NCI-H2107 treated with DMSO at 0.1 percent for 48 hours (cell line): ENCODE measurements around the gene PRF1.

Experiments used
- DNase-seq: peaks from one replicate; lab custom pipeline; 2025; ENCODE audit not compliant: unreplicated experiment; lab: John Stamatoyannopoulos, UW

PRF1 gene

GRCh38 chr10:70561558-70561957 lies 41.0 kb downstream of the PRF1 start:
- DNase-seq: no peak

- DNase-seq: peak; percentile 4
Measured at GRCh38 chr10:70561070-70561469, 41.5 kb downstream of the PRF1 start.

- no peak for DNase-seq
Measured at GRCh38 chr10:70560511-70560941, 42.0 kb downstream of the PRF1 start.

GRCh38 chr10:70559861-70560260 lies 42.7 kb downstream of the PRF1 start:
- DNase-seq: no peak

GRCh38 chr10:70558871-70559810 lies 43.4 kb downstream of the PRF1 start:
- no peak for DNase-seq

- no peak for DNase-seq
Measured at GRCh38 chr10:70558295-70558694, 44.2 kb downstream of the PRF1 start.

GRCh38 chr10:70557876-70558275 lies 44.7 kb downstream of the PRF1 start:
- no peak for DNase-seq

- no peak for DNase-seq
Measured at GRCh38 chr10:70557086-70557845, 45.3 kb downstream of the PRF1 start.

GRCh38 chr10:70555371-70555770 lies 47.2 kb downstream of the PRF1 start:
- DNase-seq: no peak

GRCh38 chr10:70552586-70552985 lies 50.0 kb downstream of the PRF1 start:
- no peak for DNase-seq

- no peak for DNase-seq
Measured at GRCh38 chr10:70551971-70552422, 50.5 kb downstream of the PRF1 start.

- no peak for DNase-seq
Measured at GRCh38 chr10:70551466-70551865, 51.1 kb downstream of the PRF1 start.

- no peak for DNase-seq
Measured at GRCh38 chr10:70550459-70550858, 52.1 kb downstream of the PRF1 start.

GRCh38 chr10:70549962-70550458 lies 52.5 kb downstream of the PRF1 start:
- peak; percentile 20 for DNase-seq

- DNase-seq: no peak
Measured at GRCh38 chr10:70549351-70549961, 53.1 kb downstream of the PRF1 start.
